HUES6 (cell line): ENCODE results near the gene THRAP3.
"Not testable (repeated sequence)": the region's sequence is repeated elsewhere in the genome, so short reads cannot be mapped to it uniquely, and the experiment has no call there.

Experiments used
- H3K27ac ChIP-seq: 2 replicates; pipeline ENCODE4 v1.7.0; 2013; ENCODE audit warnings: low read depth, mild to moderate bottlenecking, low read length, inconsistent platforms
- H3K27me3 ChIP-seq: 2 replicates; pipeline ENCODE4 v1.6.1; 2013; ENCODE audit warnings: low read length; ENCODE audit not compliant: control insufficient read depth, insufficient read depth
- H3K36me3 ChIP-seq: 2 replicates; pipeline ENCODE4 v1.6.1; 2013; ENCODE audit warnings: low read length; ENCODE audit not compliant: control insufficient read depth, insufficient read depth
- H3K4me1 ChIP-seq: 2 replicates; pipeline ENCODE4 v1.6.1; 2013; ENCODE audit warnings: low read length; ENCODE audit not compliant: control insufficient read depth, insufficient read depth
- H3K4me3 ChIP-seq: 2 replicates; pipeline ENCODE4 v1.5.1; 2013; ENCODE audit warnings: low read depth, low read length
- H3K9ac ChIP-seq: one replicate; pipeline ENCODE4 v1.6.1; 2013; ENCODE audit warnings: mild to moderate bottlenecking, low read length
- H3K9me3 ChIP-seq: 2 replicates; pipeline ENCODE4 v1.6.1; 2013; ENCODE audit warnings: low read depth, low read length; ENCODE audit not compliant: control insufficient read depth, insufficient read depth

Gene THRAP3

DNA sequence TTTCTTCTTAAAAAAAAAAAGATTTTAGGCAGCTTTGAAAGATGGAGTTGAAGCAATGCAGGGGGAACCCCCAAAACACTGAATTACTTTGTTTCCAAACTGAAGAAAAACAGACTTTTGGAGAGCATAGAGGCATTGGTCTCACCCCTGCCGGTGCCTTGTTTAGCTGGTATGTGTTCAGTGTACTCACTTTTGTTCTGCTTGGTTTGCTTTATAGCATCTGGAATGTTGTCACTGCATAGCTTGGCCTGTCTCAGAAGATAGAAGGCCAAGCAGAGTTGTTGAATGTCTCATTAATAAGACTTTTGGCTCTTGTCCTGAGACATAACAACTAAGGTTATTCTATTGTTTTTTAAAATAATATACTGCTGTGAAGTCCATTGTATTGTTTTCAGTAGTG lies 6.9 kb downstream of the THRAP3 start:
- H3K27ac ChIP-seq = no peak overlapping the region
- no peak overlapping the region for H3K9ac ChIP-seq
- no peaks in the 10 kb centered on the region for H3K27me3 ChIP-seq
- peaks cover 49% of the 10 kb centered on the region for H3K36me3 ChIP-seq
- no peak overlapping the region for H3K4me3 ChIP-seq
- H3K4me1 ChIP-seq = no peaks in the 10 kb centered on the region
- H3K9me3 ChIP-seq = no peaks in the 10 kb centered on the region

DNA sequence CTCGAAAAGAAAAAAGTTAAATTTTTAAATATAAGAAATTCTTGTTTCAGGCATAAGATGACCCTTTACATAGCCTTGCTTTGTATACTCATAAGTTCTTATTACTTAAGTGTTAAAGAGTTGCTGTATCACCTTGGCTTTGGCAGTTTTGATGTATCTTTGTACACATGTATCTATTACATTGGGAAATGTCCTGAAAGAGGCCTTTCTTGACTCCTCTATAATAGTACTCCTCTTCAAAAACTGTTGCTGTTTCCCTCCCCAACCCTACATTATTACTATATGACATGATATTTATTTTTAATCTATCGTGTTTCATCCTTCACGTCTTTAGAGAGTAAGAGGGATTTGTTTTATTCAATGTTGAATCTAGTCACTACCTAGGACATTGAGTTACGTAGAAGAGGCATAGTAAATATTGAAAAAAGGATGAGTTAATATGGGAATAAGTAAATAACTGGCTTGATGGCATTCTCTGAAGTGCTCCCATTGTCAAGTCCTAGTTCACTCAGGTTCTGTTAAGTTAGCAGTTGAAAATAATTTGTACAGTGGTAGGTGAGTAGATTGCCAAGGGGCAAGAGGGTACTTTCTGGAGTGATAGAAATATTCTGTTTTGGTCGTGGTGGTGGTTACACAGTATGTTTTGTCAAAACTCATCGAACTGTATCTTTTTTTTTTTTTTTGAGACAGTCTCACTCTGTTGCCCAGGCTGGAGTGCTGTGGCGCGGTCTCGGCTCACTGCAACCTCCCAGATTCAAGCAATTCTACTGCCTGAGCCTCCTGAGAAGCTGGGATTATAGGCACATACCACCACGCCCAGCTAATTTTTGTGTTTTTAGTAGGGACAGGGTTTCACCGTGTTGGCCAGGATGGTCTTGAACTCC lies 8.2 kb downstream of the THRAP3 start:
- Histone ChIP-seq H3K9me3 (no peaks in the 10 kb centered on the region), H3K27ac (no peak overlapping the region), H3K4me3 (no peak overlapping the region), H3K9ac (no peak overlapping the region), H3K27me3 (no peaks in the 10 kb centered on the region), H3K36me3 (peaks cover 45% of the 10 kb centered on the region), H3K4me1 (no peaks in the 10 kb centered on the region)

- H3K27me3 ChIP-seq = no peaks in the 10 kb centered on the region
- H3K27ac ChIP-seq = no peak overlapping the region
- no peak overlapping the region for H3K4me3 ChIP-seq
- peaks cover 54% of the 10 kb centered on the region for H3K36me3 ChIP-seq
- no peaks in the 10 kb centered on the region for H3K4me1 ChIP-seq
- H3K9me3 ChIP-seq = no peaks in the 10 kb centered on the region
- no peak overlapping the region for H3K9ac ChIP-seq
Observed at GRCh38 chr1:36236302-36236701, 12.1 kb downstream of the THRAP3 start.

GRCh38 chr1:36238433-36238832 lies 14.2 kb downstream of the THRAP3 start:
- no peaks in the 10 kb centered on the region for H3K27me3 ChIP-seq
- H3K9ac ChIP-seq = no peak overlapping the region
- H3K9me3 ChIP-seq = no peaks in the 10 kb centered on the region
- H3K27ac ChIP-seq = no peak overlapping the region
- H3K4me3 ChIP-seq = no peak overlapping the region
- peaks cover 4% of the 10 kb centered on the region; the same call in 1 of the 2 replicates for H3K4me1 ChIP-seq
- H3K36me3 ChIP-seq = peaks cover 53% of the 10 kb centered on the region

- no peak overlapping the region for H3K4me3 ChIP-seq
- no peaks in the 10 kb centered on the region for H3K27me3 ChIP-seq
- no peak overlapping the region for H3K27ac ChIP-seq
- no peaks in the 10 kb centered on the region for H3K9me3 ChIP-seq
- no peak overlapping the region for H3K9ac ChIP-seq
- peaks cover 4% of the 10 kb centered on the region; the same call in 1 of the 2 replicates for H3K4me1 ChIP-seq
- H3K36me3 ChIP-seq = peaks cover 54% of the 10 kb centered on the region
Observed at GRCh38 chr1:36239941-36240637, 15.8 kb downstream of the THRAP3 start.

- Histone ChIP-seq H3K9me3 (no peaks in the 10 kb centered on the region), H3K36me3 (peaks cover 23% of the 10 kb centered on the region), H3K9ac (no peak overlapping the region), H3K27ac (no peak overlapping the region), H3K27me3 (no peaks in the 10 kb centered on the region), H3K4me3 (no peak overlapping the region), H3K4me1 (peaks cover 4% of the 10 kb centered on the region; the same call in 1 of the 2 replicates)
Observed at GRCh38 chr1:36247538-36247937, 23.3 kb downstream of the THRAP3 start.

- no peaks in the 10 kb centered on the region for H3K4me1 ChIP-seq
- peaks cover 20% of the 10 kb centered on the region for H3K36me3 ChIP-seq
- H3K4me3 ChIP-seq = no peak overlapping the region
- no peak overlapping the region for H3K27ac ChIP-seq
- no peaks in the 10 kb centered on the region for H3K27me3 ChIP-seq
- no peak overlapping the region for H3K9ac ChIP-seq
- no peaks in the 10 kb centered on the region for H3K9me3 ChIP-seq
Observed at GRCh38 chr1:36248250-36248894, 24.1 kb downstream of the THRAP3 start.

DNA sequence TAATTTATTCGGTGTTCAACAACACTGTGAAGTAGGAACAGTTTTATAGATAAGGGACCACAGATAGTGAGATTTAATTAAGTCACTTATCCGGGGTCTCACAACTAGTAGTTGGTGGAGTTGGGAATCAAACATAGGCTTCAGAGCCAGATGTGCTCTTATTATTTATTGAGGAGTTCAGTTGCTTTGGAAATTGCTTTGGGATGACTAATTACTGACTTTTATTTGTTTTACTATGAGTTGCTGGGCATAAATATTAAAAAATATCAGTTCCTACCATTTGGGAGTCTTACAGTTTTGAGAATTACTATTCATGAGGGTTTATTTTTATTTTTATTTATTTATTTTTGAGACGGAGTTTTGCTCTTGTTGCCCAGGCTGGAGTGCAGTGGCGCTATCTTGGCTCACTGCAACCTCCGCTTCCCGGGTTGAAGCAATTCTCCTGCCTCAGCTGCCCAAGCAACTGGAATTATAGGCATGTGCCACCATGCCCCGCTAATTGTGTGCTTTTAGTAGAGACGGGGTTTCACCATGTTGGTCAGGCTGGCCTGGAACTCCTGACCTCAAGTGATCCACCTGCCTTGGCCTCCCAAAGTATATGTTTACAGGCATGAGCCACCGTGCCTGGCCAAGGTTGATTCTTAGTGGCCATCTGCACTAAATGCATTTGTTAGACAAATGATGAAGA lies 27.7 kb downstream of the THRAP3 start:
- no peak overlapping the region for H3K27ac ChIP-seq
- H3K4me1 ChIP-seq = 0 out of 2 replicates have a peak, but pooled peaks cover under 1% of the 10 kb centered on the region
- no peak overlapping the region for H3K4me3 ChIP-seq
- H3K9ac ChIP-seq = no peak overlapping the region
- peaks cover 12% of the 10 kb centered on the region; the same call in 1 of the 2 replicates for H3K36me3 ChIP-seq
- no peaks in the 10 kb centered on the region for H3K9me3 ChIP-seq
- H3K27me3 ChIP-seq = no peaks in the 10 kb centered on the region

- H3K27ac ChIP-seq, H3K9me3 ChIP-seq, H3K4me3 ChIP-seq, H3K4me1 ChIP-seq, H3K9ac ChIP-seq, H3K27me3 ChIP-seq: not testable (repeated sequence)
- H3K36me3 ChIP-seq = peaks cover 12% of the 10 kb centered on the region; the same call in 1 of the 2 replicates
Observed at GRCh38 chr1:36252482-36252824, 28.2 kb downstream of the THRAP3 start.

DNA sequence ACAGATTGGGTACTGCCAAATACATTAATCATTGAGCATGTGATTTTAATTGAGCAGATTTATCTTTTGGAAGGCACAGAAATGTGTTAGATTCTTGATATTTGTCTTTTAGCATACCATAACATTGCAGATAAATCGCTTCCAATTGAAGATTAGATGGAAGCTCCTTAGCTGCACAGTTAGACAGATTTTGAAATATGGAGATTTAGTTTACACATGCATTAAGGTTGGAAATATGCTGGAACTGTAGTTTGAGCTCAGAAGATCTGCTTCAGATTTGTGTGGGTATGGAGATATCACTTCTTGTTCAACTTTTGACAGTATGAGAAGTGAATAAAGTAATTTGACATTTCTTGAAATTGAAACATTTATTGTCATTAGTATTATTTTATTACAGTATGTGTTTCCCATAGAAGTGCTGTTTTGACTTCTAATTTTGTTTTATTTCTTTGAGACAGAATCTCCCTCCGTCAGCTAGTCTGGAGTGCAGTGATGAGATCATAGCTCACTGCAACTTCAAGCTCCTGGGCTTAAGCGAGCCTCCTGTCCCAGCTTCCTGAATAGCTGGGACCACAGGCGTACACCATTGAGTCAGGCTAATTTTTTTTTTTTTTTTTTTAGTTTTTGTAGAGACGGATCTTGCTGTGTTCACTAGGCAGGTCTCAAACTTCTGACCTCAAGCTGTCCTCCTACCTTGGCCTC lies 29.1 kb downstream of the THRAP3 start:
- no peak overlapping the region for H3K27ac ChIP-seq
- H3K27me3 ChIP-seq = no peaks in the 10 kb centered on the region
- no peak overlapping the region for H3K4me3 ChIP-seq
- no peak overlapping the region for H3K9ac ChIP-seq
- peaks cover 8% of the 10 kb centered on the region for H3K4me1 ChIP-seq
- H3K9me3 ChIP-seq = no peaks in the 10 kb centered on the region
- peaks cover 10% of the 10 kb centered on the region; the same call in 1 of the 2 replicates for H3K36me3 ChIP-seq
